SU-DHL-6 (cell line): ENCODE data around the gene SPATA6.

Experiments used
- CTCF ChIP-seq: fragments of 200-600 bp; sonication (generic); IDR thresholded peaks from one replicate; pipeline ENCODE4 v1.5.1; 2017; ENCODE audit warnings: antibody characterized with exemption, mild to moderate bottlenecking, low read length, moderate library complexity; ENCODE audit not compliant: insufficient read depth, poor library complexity, severe bottlenecking
- EZH2phosphoT487 ChIP-seq: fragments of 200-600 bp; sonication (generic), shearing (Covaris generic); conservative IDR thresholded peaks from 2 replicates; pipeline ENCODE4 v1.6.1; 2018; ENCODE audit warnings: mild to moderate bottlenecking, antibody characterized with exemption, low read length, moderate library complexity, mixed read lengths

- TF ChIP-seq CTCF (no peak), EZH2phosphoT487 (no peak)
Observed at GRCh38 chr1:48292706-48293105, 179.3 kb downstream of the SPATA6 start.
